NCI-H1092 treated with DMSO at 0.1 percent for 48 hours (cell line): Measurements from ENCODE around the gene MCM10.

ENCODE experiments used
- DNase-seq: peaks from one replicate; lab custom pipeline; 2025; lab: John Stamatoyannopoulos, UW

Gene MCM10

DNA sequence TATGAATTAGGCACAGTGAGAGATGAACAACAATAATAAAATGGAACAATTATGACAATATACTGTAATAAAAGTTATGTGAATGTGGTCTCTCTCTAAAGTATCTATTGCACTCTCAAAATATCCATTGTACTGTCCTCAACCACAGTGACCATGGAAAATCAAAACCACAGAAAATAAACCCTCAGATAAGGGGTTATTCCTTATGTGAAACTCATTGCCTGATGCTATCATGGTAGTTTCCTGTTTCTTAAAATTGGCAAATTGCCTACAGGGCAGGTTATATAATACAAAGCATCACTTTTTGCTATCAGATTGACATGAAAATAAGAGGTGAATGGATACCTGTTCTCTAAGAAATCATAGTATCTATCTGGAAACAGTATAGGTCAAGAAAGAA lies 3.8 kb downstream of the MCM10 start:
- no peak for DNase-seq

DNA sequence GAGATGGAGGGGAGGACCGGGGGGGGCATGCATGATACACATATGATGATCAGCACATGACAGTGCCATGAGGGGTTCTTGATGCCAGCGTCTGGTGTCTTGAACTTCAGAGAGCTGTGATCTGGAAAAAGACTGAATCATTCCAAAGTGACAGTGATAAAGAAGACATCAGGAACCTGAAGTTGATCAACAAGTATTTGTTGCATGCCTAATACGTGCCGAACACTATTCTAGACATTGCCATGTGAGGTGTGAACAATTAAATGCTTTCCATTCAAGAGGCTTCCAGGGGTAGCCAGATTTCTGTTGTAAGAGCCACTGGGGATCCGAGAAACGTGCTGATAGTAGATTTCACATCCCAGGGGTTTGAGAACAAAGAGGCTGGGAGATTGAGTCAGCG lies 6.2 kb downstream of the MCM10 start:
- no peak for DNase-seq

DNA sequence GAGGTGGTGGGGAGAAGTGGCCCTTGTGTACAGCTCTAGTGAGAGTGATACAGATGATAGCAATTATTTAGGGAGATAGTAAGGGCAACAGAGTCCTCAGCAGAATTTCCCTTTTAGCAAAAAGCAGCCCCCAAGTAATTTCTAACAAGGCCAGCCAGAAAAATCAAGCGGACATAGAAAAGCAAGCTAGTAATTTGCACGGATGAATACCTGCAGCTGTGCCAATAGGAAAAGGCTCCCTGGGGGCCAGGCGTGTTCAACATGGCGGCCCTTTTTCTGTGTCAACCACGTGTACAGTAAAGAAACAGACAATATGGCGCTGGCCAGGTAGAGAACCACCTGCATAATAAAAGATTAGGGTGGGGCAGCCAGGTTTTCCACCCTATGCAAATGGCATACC lies 7.4 kb downstream of the MCM10 start:
- no peak for DNase-seq

DNA sequence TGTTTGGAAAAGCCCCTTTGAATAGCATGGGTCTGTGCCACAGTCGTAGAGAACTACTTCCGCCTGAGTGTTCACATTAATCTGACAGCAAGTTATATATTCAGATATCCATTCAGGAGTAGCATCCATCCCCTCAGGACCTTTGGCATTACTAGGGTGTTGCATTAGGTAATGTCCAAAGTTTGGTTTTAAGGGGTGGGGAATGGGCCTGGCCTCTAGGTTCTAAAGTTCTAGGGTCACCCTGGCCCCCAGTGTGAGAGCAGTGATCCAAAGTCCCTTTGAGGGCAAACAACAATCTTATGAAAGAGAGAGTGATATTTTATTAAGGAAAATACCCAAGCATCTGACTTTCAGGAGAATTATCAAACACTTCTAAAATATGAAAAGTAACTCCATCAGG lies 12.3 kb downstream of the MCM10 start:
- DNase-seq = no peak

- no peak for DNase-seq
These were observed 19.4 kb downstream of the MCM10 start for GRCh38 chr10:13180788-13181187.

DNA sequence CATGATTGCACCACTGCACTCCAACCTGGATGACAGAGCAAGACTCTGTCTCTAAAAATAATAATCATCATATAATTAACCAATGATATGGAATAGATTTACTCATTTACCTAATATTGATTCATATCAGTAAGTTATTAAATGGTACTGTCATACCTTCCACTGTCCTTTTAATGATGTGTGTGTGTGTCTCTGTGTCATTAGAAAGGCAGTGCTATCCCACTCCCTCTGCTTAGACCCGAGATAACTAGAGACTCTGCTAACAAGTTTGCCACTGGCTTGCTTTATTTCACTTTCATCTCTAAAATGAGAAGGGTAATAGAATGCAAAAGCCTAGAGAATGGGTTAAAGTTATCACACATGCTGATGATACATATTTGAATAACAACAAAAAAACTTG lies 21.1 kb downstream of the MCM10 start:
- DNase-seq = no peak

DNA sequence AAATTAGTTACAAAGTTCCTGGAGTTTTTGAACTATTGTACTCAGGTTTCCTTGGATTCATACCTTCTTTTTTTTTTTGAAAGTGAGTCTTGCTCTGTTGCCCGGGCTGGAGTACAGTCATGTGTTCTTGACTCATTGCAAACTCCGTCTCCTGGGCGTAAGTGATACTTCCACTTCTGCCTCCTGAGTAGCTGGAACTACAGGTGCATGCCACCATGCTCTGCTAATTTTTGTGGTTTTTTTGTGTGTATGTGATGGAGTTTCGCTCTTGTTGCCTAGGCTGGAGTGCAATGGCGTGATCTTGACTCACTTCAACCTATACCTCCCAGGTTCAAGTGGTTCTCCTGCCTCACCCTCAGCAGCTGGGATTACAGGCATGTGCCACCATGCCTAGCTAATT lies 22.3 kb downstream of the MCM10 start:
- no peak for DNase-seq

- DNase-seq = no peak
These were observed 22.9 kb downstream of the MCM10 start for GRCh38 chr10:13184276-13184675.

- peak; percentile 37 for DNase-seq
These were observed 23.6 kb downstream of the MCM10 start for GRCh38 chr10:13184730-13185514.

DNA sequence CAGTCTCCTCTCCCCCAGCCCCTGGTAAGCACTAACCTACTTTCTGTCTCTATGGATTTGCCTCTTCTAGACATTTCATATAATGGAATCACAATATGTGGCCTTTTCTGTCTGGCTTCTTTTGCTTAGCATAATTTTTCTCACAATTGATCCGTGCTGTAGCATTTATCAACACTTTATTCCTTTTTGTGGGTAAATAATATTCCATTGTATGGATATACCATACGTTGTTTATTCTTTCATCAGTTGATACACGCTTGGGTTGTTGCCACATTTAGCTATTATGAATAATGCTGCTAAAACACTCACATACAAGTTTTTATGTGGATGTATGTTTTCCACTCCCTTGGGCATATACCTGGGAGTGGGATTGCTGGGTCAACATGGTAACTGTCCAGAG lies 25.8 kb downstream of the MCM10 start:
- no peak for DNase-seq

GRCh38 chr10:13188593-13188992 lies 27.2 kb downstream of the MCM10 start:
- no peak for DNase-seq

DNA sequence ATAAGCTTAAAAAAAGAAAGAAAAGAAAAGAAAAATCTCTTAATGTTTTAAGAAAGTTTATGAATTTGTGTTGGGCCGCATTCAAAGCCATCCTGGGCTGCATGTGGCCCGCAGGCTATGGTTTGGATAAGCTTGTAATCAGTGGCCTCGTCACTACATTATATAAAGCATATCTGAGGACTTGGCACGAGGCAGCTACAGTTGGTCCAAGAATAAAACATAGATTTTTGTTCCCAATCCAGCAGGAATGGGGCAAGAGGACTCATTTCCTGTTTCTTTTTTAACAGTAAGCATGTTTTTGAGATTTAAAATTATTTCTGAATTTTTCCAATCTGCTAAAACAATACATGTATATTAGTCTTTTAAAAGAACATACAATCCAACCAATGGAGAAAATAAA lies 28.6 kb downstream of the MCM10 start:
- no peak for DNase-seq

GRCh38 chr10:13190816-13191215 lies 29.5 kb downstream of the MCM10 start:
- no peak for DNase-seq

GRCh38 chr10:13191362-13191761 lies 30.0 kb downstream of the MCM10 start:
- DNase-seq = no peak

DNA sequence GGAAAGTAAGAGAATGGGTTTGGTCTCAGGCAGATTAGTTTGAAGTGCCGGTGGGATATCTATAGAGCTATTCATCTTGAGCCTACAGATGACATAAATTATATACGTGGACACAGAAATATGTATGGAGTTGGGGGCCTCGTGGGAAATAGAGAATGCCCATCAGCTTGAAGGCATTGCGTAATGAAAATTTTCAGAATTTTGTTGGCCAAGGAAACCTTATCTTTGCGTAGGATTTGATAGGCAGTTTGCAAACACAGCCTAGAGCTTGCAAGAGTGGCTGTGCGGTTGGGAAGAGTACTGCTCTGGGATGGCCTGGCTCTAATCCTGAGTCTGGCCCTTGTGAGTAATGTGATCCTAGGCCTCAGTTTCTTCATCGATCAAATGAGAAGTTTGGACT lies 32.3 kb downstream of the MCM10 start:
- no peak for DNase-seq

- no peak for DNase-seq
These were observed 33.7 kb downstream of the MCM10 start for GRCh38 chr10:13195016-13195415.

- DNase-seq = no peak
These were observed 39.8 kb downstream of the MCM10 start for GRCh38 chr10:13201132-13201531.

DNA sequence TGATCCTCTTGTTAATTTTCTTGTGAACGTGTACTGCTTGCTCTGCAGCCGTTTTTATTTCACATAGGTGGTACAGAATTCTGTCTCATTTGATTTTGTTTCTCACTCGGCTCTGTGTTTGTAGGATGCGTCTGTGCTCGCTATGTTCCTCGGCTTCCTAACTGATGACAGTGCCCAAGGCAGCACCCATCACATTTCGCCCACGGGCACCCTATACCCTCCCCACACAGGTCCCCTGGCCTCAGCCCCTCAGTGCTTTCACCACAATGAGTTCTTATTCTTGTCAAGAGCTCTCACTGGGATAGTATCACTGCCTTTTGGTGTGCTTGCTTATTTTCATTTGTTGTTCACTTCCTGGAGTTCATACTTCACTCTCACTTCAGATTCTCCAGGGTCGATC lies 44.7 kb downstream of the MCM10 start:
- no peak for DNase-seq

GRCh38 chr10:13206546-13207443 lies 45.4 kb downstream of the MCM10 start:
- no peak for DNase-seq

DNA sequence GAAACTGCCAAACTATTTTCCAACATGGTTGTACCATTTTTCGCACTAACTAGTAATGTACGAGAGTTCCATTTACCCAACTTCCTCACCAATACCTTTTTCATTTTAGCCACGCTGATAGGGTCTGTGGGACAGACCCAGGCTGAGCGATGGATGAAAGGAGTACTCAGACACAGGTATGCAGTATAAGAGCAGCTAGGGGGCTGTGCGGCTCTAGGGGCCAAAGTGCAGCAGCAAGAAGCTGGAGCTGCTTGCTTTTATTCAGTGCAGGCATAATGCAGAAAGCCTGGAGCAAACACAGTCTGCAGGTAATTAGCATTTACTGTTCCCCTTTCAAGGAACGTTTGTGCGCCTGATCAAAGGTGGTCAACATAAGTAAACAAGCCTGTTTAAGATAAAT lies 51.8 kb downstream of the MCM10 start:
- DNase-seq = no peak

- no peak for DNase-seq
These were observed 57.5 kb downstream of the MCM10 start for GRCh38 chr10:13218878-13219277.

DNA sequence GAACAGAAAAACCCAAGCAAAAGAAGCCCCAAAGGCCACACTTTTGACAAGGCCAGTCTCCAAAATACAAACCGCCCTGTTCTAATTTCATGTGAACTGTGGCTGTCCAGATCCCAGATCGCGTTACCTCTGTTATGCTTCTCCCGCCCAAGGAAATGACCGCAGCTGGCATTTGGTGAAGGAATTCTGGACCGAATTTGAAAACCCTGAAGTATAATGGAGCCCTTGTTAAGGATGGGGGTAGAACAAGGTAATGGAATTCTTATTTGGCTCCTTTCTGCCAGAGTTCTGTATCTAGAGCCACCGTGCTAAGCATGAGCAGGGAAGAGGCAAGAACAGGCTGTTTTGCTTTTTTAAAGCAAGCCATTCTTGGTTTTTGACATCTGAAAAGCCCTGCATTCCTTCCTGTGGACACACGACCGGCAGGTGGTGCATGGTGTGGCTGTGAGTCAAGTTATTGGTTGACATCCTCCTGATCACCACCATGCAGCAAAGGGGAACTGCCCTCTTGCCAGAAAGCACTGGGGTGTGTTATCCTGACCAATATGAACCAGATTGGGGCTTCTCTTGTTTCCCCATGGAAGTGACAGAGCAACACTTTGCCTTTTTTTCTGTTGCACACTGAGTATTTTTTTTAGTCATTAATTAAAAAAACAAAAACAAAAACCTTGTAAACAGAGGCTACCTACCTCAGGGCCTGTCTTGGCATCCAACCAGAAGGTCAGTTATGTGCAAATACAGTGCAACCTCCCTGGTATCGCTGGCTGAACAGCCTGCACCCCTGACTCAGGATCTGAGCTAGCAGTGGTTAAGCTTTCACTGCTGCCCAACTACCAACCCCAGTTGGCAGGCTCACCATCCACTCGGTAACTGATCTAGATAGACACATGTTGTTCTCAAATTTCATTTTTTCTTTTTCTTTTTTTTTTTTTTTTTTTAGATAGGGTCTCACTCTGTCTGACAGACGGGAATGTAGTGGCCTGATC lies 58.6 kb downstream of the MCM10 start:
- DNase-seq = no peak
